NCI-H2029 (cell line): ENCODE results near the gene ADAMTSL3.
"Not testable (repeated sequence)": the region's sequence is repeated elsewhere in the genome, so short reads cannot be mapped to it uniquely, and the experiment has no call there.

ENCODE experiments used
- DNase-seq: peaks from one replicate; lab custom pipeline; 2025; lab: John Stamatoyannopoulos, UW

The ADAMTSL3 gene

DNA sequence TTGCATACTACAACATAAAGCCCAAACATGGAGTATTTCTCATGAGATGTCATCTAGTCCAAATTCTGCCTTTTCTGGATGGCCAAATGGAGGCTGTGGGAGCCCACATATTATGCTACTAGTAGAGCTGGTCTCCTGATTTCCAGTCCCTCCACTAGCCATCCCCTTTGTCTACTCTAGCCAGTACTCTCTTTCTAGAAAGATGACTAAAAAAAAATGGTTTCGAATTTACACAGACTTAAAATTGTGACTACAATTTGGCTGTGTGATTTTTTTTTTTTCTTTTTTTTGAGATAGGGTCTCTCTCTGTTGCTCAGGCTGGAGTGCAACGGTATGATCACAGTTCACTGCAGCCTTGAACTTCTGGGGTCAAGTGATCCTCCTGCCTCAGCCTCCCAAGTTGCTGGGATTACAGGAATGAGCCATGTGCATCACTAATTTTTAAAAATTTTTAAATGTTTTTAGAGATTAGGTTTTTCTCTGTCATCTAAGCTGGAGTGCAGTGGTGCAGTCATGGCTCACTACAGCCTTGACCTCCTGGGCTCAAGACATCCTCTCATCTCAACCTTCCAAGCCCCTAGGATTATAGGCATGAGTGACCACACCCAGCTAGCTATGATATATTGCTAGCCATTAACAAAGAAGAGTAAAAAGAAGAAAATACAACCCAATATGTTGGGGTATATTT, 273.9 kb downstream of the ADAMTSL3 start:
- DNase-seq: no peak

DNA sequence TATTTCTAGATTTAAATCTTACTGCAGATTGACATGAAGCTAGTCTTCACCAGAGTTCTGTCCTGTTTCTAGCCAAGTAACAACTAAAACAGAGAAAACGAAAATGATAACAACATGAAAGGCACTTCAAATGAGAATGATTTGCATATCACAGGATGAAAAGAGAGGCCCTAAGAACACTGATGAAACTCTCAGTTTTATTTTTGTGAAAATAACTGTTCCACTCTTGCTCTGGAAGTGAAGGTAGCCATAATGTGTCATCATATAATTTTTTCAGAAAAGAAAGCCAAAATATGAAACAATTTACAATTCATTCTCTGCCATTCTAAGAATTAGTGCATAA, 274.4 kb downstream of the ADAMTSL3 start:
- DNase-seq: no peak

DNA sequence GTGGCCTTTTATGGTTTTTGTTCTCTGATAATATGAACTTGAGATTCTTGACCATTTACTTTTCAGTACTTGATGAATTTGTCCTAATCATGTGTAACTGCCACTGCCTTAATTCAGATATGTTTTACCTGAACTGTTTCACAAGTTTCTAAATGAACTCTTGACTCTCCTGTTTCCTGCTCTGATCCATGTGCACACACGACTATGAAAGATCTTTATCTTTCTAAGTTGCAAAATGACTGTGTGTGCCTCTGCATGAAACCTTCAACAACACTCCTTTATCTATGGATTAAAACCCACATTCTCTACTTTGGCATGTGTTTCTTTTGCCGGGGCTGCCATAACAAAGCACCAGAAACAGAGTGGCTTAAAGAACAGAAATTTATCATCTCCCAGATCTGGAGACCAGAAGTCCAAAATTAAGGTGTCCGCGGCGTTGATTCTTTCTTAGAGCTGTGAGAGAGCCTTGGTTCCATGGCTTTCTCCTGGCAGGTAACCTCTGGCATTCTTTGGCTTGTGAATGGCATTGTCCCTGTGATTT, 275.0 kb downstream of the ADAMTSL3 start:
- DNase-seq: no peak

DNA sequence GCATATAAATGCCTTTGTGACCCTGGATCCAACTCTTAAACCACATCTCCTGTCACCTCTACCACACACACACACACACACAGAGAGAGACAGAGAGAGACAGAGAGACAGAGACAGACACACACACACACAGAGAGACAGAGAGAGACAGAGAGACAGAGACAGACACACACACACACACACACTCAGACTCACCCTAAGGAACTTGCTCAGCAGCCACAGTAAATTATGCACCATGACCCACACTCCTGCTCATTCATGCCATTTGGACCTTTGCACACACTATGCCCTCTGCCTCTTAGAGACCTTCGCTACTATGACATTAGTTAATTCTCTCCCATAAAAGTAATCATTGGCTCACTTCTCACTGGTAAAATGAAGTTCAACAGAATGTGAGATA, 275.7 kb downstream of the ADAMTSL3 start:
- DNase-seq: no peak

DNA sequence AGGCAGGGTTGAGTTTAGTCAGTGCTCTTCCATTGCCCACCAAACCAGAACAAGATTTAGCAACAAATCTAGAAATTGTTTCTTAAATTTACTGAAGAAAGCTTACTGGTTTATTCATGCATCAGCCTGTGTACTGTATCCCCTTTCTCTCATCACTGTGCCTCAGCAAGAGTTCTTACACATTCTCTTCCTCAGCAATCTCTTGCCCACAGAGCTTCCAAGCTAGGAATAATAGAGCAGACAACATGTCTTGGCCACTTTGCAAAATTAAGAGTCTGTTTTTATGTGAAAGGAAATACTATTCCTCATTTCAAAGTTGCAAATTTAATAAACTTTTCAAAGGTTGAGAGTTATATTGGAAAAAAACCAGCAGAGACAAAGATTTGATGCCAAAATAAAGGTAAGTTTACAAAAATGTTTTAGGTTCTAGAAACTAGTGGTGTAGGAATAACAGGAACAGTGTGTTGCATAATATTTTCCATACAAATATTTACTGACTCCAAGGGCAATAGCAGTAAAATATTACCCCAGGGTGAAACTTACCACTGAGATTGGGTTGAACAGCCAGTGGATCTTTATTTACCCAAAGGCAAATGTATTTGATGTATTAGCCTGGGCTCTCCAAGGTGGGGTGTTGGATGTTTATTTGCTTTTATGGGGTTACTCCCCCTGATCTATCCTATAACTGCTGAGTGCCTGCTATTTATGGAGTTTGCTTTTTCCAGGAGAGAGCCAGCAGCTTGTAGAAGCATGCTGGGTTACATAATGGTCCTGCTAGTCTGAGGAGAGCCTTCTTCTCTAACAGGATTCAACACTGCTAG, 276.7 kb downstream of the ADAMTSL3 start:
- DNase-seq: no peak

DNA sequence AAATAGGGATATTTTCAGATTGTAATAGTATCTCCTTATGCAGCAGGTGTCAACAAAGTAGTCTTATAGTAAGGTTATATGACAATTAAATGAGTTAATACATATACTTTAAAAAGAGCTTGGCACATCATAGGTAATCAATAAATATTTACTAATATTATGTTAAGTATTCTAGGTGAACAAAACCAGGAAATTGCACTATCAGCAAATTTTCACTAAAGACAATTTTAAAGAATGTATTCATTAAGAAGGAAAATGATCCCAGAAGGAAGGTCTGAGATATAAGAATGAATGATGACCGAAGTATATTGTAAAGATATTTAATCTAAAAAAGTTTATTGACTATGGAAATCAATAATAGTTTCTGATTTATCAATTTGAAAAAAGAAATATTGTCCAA, 281.9 kb downstream of the ADAMTSL3 start:
- DNase-seq: no peak

DNA sequence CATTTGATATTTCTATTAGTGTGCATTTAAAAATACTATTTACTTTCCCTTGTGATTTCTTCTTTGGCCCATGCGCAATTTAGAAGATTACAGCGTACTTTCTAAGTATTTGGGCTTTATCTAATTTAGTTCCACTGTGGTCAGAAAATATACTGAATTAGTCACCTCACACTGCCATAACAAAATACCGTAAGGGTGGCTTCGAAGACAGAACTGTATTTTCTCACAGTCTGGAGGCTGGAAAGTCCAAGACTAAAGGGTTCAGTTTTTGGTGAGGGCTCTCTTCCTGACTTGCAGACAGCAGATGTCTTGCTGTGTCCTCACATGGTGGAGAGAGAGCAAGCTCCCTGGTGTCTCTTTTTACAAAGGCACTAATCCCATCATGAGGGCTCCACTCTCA, 286.2 kb downstream of the ADAMTSL3 start:
- no peak for DNase-seq

DNA sequence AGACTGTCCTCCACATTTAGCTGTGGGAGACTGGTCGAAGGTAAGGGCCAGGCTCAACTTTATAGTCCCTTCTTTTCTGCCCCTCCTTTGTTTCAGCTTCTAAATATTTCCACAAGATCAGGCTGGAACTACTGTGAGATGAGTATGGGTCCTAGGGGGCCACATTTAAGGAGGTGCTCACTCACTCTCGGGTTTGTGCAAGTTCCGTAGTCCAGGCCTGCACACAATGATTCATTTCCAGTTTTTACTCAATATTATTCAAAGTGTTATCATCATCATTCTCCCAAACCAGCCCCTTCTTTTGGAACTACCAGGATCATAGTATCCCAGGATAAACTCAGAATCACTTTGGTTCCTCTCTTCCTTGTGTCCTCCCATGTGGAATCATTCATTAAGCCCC, 289.1 kb downstream of the ADAMTSL3 start:
- no peak for DNase-seq

DNA sequence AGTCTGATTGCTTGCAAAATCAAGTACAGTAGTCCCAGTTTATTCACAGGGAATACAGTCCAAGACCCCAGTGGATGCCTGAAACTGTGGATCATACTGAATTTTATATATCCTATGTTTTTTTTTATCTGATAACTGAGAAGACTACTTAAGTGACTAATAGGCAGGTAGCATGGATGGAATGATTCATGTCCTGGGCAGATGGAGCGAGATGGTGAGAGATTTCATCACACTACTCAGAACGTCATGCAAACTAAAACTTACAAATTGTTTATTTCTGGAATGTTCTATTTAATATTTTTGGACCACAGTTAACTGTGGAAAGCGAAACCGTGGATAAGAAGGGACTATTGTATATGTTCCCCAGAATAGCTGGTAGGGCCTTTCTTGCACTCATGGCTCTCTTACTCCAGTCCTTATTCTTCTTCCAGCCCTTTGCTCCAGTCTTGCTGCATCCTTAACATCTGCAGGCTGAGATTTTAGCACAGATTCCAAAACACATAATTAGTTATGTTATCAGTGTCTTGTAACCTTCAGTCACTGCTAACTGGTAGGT, 290.0 kb downstream of the ADAMTSL3 start:
- no peak for DNase-seq

DNA sequence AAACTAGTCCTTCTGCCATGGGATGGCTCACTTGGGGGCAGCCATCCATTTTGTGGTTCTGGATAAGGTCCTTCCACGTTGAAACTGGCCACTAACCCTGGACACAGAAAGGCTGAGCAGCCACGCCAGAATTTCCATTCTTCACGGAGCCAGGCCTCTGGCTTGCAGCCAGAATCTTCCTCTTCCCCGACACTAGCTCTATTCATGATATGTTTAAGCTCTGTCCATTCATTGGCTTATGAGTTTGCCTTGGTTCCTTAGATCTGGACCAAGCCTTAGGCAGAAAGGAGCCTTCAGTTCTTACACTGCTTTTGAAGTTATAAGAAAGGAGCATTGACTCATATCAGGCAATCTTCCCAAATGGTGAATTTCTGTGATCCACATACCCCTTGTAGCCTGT, 293.2 kb downstream of the ADAMTSL3 start:
- no peak for DNase-seq

DNA sequence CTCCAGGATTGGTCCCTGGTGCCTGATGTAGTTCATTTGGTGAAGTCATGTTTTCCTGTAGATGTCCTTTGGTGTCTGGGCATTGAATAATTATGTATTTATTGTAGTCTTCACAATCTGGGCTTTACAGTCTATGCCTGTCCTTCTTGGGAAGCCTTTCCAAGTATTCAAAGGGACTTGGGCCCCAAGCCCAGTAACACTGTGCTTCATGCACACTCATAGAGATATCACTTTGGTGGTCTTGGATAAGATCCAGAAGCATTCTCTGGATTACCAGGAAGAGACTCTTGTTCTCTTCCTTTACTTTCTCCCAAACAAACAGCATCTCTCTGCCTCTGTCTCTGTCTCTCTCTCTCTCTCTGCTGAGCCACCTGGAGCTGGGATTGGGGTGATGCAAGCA, 300.6 kb downstream of the ADAMTSL3 start:
- DNase-seq: no peak

DNA sequence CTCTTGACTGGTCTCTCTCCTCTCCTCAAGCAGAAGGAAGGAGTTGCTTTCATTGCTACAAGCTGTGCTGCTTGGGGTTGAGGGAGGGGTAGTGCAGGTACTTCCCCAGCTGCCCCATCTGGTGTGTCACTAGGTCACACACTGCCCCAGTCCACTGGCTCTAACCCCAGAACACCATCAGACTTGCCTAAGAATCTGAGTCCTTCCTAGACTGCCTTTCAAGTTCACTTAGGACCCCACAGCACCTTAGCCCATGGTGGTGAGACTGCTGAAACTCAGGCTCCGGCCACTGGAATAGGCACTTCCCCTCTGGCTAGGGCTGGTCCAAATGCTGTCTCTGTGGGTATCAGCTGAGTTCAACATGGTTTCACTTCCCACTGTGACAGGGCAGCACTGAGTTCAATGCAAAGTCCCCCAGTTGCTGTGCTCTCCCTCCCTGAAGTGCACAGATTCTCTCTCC, 301.9 kb downstream of the ADAMTSL3 start:
- DNase-seq: no peak

DNA sequence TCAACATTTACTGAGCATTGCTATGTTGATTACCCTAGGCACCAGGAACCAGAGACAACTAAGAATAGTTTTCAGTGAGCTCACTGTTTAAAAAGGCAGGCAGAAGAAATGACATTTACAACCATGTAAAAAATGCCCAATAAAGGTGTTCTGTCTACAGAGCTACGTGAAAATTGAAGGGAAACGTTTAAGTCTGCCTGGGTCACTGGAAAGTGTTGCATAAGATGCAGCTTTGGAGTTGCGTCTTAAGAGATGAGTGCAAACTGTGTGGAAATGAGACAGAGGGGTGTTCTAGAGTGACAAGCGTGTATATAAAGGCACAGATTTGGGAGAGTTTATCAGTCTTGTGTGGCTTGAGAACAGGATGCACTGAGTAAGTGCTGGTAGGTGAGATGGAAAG, 303.0 kb downstream of the ADAMTSL3 start:
- DNase-seq: no peak

DNA sequence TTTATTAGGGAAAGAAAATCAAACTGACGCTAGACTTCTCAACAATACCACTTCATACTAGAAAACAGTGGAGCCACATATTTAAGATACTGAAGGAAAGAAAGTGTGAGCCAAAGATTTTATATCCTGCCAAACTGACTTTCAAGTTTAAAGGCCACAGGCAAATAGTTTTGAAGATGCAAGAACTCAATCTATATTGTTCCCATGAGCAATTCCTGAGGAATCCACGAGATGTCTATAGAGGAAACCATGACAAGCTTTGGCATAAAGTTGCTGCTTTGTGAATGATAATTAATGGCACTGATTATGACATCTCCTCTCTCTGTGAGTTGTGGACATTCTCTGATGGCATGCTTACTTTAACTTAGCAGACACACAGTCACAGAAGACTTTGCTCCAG, 305.6 kb downstream of the ADAMTSL3 start:
- DNase-seq: no peak

DNA sequence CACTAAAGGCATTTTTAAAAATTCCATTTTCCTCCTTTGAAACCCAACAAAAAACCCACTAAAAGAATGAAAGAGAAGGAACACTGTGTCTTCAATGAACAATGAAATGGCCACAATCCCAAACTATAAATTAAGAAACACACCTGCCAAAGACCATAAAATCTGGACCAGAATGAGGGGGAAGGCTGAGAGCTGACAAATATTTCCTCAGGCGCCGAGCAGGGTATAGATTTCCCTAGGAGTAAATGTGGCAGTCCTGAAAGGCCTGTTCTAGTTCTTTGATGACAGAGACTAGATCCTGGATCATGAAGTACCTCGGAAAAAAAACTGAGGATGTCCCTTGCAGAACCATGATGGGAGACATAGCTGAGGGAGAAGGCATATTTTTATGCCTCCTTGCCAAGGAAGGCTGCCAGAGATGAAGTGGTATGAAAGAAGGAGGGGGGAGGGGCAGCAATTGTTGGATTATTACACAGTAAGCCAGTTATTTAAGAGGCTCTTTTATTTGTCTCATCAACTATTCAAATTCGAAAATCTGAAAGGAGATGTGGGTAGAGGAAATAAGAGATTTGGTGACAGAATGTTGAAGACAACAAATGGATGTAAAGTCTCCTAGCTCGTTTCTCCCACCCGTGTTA, 306.4 kb downstream of the ADAMTSL3 start:
- DNase-seq: no peak

DNA sequence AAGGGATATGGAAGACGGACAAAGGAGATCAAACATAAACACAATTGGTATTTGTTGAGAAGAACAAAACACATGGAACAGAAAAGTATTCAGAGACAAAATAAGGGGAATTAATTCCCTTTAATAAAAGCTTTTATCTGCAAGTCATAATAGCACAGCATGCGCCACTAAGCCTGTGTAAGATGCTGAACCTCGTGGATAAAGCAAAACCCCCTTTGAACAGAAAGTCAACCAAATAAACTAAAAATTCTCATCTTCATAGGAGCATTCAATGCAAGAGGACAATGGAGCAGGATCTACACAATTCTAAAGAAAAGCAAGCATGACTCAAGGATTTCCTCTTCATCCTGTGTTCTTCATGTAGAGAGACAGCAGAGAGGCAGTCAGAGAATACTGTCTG, 307.4 kb downstream of the ADAMTSL3 start:
- no peak for DNase-seq

DNA sequence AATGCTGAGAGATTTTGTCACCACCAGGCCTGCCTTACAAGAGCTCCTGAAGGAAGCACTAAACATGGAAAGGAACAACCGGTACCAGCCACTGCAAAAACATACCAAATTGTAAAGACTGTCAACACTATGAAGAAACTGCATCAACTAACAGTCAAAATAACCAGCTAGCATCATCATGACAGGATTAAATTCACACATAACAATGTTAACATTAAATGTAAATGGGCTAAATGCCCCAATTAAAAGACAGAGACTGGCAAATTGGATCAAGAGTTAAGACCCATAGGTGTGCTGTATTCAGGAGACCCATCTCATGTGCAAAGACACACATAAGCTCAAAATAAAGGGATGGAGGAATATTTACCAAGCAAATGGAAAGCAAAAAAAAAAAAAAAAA, 311.0 kb downstream of the ADAMTSL3 start:
- DNase-seq: not testable (repeated sequence)

DNA sequence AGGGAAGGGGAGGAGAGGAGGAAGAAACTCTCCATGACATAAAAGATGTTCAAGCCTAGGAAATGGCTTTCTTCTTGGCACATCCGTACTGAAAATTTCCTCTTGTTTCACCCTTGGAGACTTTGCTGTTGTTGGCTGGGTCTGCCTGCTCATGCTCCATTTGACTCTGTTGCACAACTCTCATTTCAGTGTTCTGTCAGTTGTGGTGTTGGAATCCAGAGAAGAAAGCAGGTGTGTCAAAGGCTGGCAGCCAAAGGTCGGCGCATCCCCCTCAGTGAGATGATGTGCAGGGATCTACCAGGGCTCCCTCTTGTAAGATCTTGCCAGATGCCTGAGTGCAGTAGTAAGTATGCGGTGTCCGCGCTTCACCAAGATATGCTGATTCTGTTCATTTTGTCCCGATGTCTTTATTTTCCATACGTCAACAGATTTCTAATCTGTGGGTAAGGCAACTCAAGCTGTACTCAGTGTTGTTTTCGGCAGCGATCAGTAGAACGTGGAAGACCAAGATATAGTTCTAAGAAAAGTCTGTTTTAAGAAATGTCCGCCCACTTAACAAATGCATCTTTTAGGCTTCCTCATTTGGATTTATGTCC, 316.5 kb downstream of the ADAMTSL3 start:
- DNase-seq: no peak

DNA sequence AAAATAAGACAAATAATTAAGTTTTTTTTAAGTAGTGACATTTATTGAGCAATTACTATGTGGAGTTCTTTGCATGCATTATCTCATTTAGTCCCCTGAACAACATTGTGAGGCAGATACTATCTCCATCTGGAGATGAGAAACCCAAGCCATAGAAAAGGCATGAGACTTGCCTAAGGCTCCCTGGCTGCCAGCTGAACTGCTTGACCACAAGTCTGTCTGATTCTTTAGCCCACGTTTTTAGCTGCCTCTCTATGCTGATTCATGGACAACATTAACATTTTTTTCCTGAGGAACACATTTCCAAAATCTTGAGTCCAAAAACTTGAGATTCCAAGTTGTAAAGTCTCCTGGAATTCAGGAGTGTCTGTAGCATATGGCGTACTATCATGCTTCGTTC, 318.1 kb downstream of the ADAMTSL3 start:
- no peak for DNase-seq

DNA sequence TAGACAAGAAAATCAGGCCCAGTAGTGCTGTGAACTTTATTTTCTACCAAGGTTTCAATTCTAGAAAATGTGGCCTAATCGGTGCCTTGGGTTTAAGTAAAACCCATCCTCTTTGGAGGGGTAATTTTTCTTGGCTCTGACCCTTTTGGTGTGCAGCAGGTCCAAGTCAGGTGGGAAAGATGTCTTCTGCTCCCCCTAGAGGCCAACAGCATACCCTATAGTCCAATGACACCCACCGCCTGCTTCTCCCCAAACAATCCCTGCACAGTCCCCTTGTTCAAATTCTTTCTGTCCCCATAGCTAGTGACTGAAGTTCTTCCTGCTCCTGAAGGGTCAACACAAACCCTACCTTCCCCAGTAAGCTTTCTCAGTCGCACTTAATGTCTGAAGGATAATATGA, 319.9 kb downstream of the ADAMTSL3 start:
- no peak for DNase-seq

DNA sequence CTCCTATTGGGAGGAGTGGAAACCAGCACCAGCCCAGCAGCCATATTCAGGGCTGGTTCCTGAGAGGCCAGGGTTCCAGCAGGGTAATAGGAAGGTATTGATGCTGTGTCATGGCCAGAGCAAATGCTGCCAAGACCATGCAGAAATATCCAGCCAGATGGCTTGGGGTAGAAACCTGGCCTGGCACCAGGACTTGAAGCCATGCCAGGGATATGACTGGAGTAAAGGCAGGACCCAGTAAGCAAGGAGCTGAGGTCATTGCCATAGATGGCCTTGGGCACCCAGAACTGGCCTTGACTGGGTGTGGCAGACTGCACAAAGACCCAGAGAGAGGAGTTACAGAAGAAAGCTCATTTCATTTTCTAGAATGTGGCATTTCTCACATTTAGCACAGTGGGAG, 324.1 kb downstream of the ADAMTSL3 start:
- no peak for DNase-seq

DNA sequence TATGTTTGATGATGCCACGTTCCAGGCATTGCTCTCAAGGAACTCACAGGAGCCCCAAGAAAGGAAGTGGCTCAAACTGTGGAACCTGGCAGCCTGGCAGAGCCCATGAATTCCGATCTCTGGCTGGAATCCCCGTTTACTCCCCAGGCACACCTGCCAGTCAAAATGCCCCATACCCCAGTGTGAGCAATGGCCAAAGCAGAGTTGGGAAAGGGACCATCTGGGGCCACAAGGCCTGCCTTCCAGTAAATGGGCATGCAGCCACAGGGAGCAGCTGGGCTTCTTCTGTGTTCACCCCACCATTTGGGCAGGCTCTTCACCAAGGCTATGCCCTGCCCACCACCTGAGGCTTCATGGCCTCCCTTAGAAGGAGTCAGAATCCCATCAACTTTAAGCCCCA, 324.7 kb downstream of the ADAMTSL3 start:
- no peak for DNase-seq
